PC-3 (cell line): ENCODE measurements around the gene SMIM38.

Experiments
- EZH2 ChIP-seq: fragments of 300-600 bp; sonication (generic); IDR thresholded peaks from one replicate; pipeline ENCODE4 v1.6.1; 2017; ENCODE audit warnings: antibody characterized with exemption, mild to moderate bottlenecking, low read length; ENCODE audit not compliant: unreplicated experiment
- EZH2phosphoT487 ChIP-seq: fragments of 300-600 bp; sonication (generic); IDR thresholded peaks from 2 replicates; pipeline ENCODE4 v1.6.1; 2018; ENCODE audit warnings: mild to moderate bottlenecking, antibody characterized with exemption, low read length, borderline replicate concordance
- TF ChIP-seq, protein P1 (sequence below): fragments of 300-600 bp; sonication (generic); conservative IDR thresholded peaks from 2 replicates; pipeline ENCODE4 v1.5.1; 2017; ENCODE audit warnings: antibody characterized with exemption, low read depth, mild to moderate bottlenecking, low read length

DNA sequence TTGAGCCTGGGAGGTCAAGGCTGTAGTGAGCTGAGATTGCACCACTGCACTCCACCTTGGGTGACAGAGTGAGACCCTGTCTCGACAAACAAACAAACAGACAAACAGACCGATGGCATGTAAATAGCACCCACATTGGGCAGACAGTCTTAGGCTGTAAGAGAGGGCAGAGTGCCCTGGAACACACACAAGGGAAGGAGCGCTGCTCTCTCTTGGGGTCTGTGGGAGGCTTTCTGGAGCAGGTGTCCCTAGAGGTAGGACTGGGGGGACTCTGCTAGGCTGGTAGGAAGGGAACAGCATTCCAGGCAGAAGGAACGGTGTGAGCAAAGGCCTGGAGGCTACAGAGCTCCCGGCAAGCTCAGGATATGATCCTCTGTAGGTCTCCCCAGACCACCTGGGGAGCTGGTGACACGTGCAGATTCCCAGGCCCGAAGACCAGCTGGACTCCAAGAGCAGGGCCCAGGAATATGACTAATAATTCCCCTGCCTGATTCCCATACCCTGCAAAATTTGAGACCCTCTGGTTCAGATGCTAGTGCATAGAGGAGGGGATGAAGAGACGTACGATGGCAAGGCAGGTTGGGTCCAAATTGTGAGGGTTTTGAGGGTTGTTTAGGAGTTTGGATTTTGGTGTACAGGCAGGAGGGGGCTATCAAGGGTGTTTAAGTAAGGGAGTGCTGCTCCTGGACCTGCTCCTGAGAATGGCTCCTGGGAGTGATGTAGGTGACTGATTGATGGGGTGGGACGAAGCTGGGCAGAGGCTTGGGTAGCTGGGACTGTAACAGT, 11.6 kb downstream of the SMIM38 start:
- TF ChIP-seq, protein P1, sequence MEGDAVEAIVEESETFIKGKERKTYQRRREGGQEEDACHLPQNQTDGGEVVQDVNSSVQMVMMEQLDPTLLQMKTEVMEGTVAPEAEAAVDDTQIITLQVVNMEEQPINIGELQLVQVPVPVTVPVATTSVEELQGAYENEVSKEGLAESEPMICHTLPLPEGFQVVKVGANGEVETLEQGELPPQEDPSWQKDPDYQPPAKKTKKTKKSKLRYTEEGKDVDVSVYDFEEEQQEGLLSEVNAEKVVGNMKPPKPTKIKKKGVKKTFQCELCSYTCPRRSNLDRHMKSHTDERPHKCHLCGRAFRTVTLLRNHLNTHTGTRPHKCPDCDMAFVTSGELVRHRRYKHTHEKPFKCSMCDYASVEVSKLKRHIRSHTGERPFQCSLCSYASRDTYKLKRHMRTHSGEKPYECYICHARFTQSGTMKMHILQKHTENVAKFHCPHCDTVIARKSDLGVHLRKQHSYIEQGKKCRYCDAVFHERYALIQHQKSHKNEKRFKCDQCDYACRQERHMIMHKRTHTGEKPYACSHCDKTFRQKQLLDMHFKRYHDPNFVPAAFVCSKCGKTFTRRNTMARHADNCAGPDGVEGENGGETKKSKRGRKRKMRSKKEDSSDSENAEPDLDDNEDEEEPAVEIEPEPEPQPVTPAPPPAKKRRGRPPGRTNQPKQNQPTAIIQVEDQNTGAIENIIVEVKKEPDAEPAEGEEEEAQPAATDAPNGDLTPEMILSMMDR, result no peak
- TF ChIP-seq EZH2, result no peak
- TF ChIP-seq EZH2phosphoT487, result no peak
